SK-N-MC (cell line): ENCODE measurements around the gene YDJC.
"Not testable (repeated sequence)": the region's sequence is repeated elsewhere in the genome, so short reads cannot be mapped to it uniquely, and the experiment has no call there.

ENCODE experiments used
- EZH2 ChIP-seq: fragments of 200-600 bp; sonication (generic); IDR thresholded peaks from one replicate; pipeline ENCODE4 v1.6.1; 2017; ENCODE audit warnings: antibody characterized with exemption
- FOXP2 ChIP-seq: optimal IDR thresholded peaks from 2 replicates; pipeline ENCODE3; 2011; ENCODE audit warnings: mild to moderate bottlenecking, moderate library complexity; ENCODE audit not compliant: insufficient read depth; ENCODE audit errors: extremely low read length, control extremely low read depth
- POLR2AphosphoS5 ChIP-seq: IDR thresholded peaks from 2 replicates; pipeline ENCODE4 v1.6.1; 2012; ENCODE audit warnings: mild to moderate bottlenecking, low read depth, low read length, borderline replicate concordance

GRCh38 chr22:21609556-21610157, 20.2 kb downstream of the YDJC start:
- TF ChIP-seq EZH2, POLR2AphosphoS5, FOXP2: not testable (repeated sequence)
